ENCODE data around the gene PTPN23.

- TF ChIP-seq CTCF (IDR thresholded peaks at IDR 0.05; ENCODE audit: poor library complexity, severe bottlenecking) (no peak), TAF1 (IDR thresholded peaks at IDR 0.05; ENCODE audit: low read depth) (no peak), EZH2 (IDR thresholded peaks at IDR 0.05; ENCODE audit: borderline replicate concordance, insufficient read depth, low read length, poor library complexity, severe bottlenecking) (no peak), RAD21 (conservative IDR thresholded peaks at IDR 0.05) (no peak), POLR2AphosphoS5 (IDR thresholded peaks at IDR 0.05) (no peak), SMC3 (conservative IDR thresholded peaks at IDR 0.05; ENCODE audit: poor library complexity) (no peak), REST (IDR thresholded peaks at IDR 0.05; ENCODE audit: borderline replicate concordance) (no peak), MXI1 (conservative IDR thresholded peaks at IDR 0.05; ENCODE audit: poor library complexity, severe bottlenecking) (no peak)
These were observed 32.9 kb downstream of the PTPN23 start for GRCh38 chr3:47413751-47414150.

All from neural cell (in vitro differentiated cells).